ENCODE results near the gene RBM33. TPM values are rescaled to one million over a fixed set of nuclear protein-coding genes. Genes with fewer than 3 reads are reported as not detected.

Gene RBM33
- total and polyA plus RNA-seq, 10 of the 15 experiments (the other 5 are each of a cell fraction or from before 2014, with no cell fraction given) = 4.7 to 67.2 (median 24.3) TPM

DNA sequence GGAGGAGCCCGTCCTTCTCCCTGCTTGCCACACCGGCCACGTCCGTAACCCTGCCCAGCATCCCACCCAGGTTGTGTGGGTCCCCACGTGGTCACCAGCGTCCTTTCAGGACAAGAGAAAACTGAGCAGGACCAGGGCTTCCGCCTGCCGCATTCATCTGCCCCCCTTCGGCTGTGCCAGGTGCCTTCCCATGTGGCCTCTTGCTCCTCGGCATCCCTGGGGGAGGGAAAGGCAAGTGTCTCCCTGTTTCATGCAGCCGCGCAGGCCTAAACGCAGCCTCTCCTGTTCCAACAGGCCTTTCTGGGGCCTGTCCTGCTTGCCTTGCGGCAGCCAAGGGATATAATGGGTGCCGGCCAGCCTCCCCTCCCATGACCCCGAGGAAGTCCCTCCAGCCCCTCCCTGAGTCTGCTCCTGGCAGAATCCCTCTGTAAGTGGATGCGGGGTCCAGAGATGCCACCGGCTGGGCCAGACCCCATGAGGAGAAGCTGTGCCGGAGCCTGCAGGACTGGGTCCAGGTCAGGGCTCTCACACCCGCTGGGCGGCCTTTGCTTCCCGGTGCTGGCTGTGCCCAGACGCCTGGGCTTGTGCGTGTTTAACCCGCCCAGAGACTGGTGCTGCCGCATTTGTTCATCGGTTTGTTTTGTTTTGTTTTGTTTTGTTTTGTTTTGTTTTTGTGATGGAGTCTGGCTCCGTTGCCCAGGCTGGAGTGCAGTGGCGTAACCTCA lies 144.7 kb downstream of the RBM33 start:
- POLR2A ChIA-PET = no interaction called here
- no TSS peak for BruUV-seq (replicated peaks)
- H3K36me3 ChIP-seq (ENCODE audit: control insufficient read depth in 2 of 2, insufficient read depth in 2 of 2, low read length in 1 of 2) = peaks cover 0 to 1% of the 10 kb centered on the region in 2 experiments; a peak in 1 of 4 replicates
- H3K27me3 ChIP-seq (replicated peaks in 1 of 2; ENCODE audit: control insufficient read depth in 2 of 2, insufficient read depth in 2 of 2, low read length in 1 of 2) = no peaks in the 10 kb centered on the region; a peak in 1 of 4 replicates
- no peaks in the 10 kb centered on the region for H4K20me1 ChIP-seq (ENCODE audit: control insufficient read depth, insufficient read depth)
- no peaks in the 10 kb centered on the region for H3K9me3 ChIP-seq (replicated peaks; ENCODE audit: control insufficient read depth, insufficient read depth, low read length)
- in situ Hi-C loops (cut with MboI) (no loop called here), intact Hi-C loops (cut with micrococcal nuclease; ENCODE audit: unreplicated experiment) (no loop called here)
- SMC1A ChIA-PET (ENCODE audit: uncharacterized antibody, unreplicated experiment) = no interaction called here
- CTCF ChIA-PET = no interaction called here
- WGBS (ENCODE audit: insufficient coverage, insufficient replicate concordance, low lambda C conversion rate, missing lambda C conversion rate) = 83% methylated on average over 29 of the region's 29 CpGs
- no peak overlapping the region for H3K9ac ChIP-seq (ENCODE audit: control insufficient read depth, insufficient read depth, low read length)
- DNase-seq (ENCODE audit: low read depth, low spot score) = no peak
- H3K4me3 ChIP-seq = no peak overlapping the region
- FAIRE-seq = no peak
- ATAC-seq = no peak
- no peak overlapping the region for H3K4me2 ChIP-seq (ENCODE audit: control insufficient read depth, insufficient read depth)
- no peaks in the 10 kb centered on the region for H3K79me2 ChIP-seq (ENCODE audit: control insufficient read depth, insufficient read depth, low read length)
- no peak overlapping the region for H3K27ac ChIP-seq (ENCODE audit: control insufficient read depth, insufficient read depth)
- H3K4me1 ChIP-seq (ENCODE audit: control insufficient read depth, insufficient read depth, low read length) = no peaks in the 10 kb centered on the region
- TF ChIP-seq RFX5 (IDR thresholded peaks at IDR 0.05; ENCODE audit: low read depth, low read length) (no peak), NFYA (IDR thresholded peaks at IDR 0.05; ENCODE audit: borderline replicate concordance, low read depth, low read length) (no peak), BCL11A (IDR thresholded peaks at IDR 0.05; ENCODE audit: low read depth, low read length) (no peak), BHLHE40 (IDR thresholded peaks at IDR 0.05; ENCODE audit: borderline replicate concordance in 1 of 2, low read depth in 2 of 2, low read length in 1 of 2) (no peak), SREBF2 (IDR thresholded peaks at IDR 0.05; ENCODE audit: low read length) (no peak)
- TF ChIP-seq, protein P1, sequence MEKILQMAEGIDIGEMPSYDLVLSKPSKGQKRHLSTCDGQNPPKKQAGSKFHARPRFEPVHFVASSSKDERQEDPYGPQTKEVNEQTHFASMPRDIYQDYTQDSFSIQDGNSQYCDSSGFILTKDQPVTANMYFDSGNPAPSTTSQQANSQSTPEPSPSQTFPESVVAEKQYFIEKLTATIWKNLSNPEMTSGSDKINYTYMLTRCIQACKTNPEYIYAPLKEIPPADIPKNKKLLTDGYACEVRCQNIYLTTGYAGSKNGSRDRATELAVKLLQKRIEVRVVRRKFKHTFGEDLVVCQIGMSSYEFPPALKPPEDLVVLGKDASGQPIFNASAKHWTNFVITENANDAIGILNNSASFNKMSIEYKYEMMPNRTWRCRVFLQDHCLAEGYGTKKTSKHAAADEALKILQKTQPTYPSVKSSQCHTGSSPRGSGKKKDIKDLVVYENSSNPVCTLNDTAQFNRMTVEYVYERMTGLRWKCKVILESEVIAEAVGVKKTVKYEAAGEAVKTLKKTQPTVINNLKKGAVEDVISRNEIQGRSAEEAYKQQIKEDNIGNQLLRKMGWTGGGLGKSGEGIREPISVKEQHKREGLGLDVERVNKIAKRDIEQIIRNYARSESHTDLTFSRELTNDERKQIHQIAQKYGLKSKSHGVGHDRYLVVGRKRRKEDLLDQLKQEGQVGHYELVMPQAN (conservative IDR thresholded peaks at IDR 0.05) = no peak
- TF ChIP-seq, protein P2, sequence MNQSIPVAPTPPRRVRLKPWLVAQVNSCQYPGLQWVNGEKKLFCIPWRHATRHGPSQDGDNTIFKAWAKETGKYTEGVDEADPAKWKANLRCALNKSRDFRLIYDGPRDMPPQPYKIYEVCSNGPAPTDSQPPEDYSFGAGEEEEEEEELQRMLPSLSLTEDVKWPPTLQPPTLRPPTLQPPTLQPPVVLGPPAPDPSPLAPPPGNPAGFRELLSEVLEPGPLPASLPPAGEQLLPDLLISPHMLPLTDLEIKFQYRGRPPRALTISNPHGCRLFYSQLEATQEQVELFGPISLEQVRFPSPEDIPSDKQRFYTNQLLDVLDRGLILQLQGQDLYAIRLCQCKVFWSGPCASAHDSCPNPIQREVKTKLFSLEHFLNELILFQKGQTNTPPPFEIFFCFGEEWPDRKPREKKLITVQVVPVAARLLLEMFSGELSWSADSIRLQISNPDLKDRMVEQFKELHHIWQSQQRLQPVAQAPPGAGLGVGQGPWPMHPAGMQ (IDR thresholded peaks at IDR 0.05; ENCODE audit: borderline replicate concordance) = no peak
- RAD21 ChIA-PET (ENCODE audit: unreplicated experiment) = no interaction called here
- no peak overlapping the region for H2AFZ ChIP-seq (ENCODE audit: control insufficient read depth, low read depth, low read length)
